Measurements from ENCODE around the gene SIRT2. TPM values are rescaled to one million over a fixed set of nuclear protein-coding genes. Genes with fewer than 3 reads are reported as not detected.

The SIRT2 gene
- total RNA-seq, 4 donors from 2014 or later: 208 to 327 (median 285) TPM

DNA sequence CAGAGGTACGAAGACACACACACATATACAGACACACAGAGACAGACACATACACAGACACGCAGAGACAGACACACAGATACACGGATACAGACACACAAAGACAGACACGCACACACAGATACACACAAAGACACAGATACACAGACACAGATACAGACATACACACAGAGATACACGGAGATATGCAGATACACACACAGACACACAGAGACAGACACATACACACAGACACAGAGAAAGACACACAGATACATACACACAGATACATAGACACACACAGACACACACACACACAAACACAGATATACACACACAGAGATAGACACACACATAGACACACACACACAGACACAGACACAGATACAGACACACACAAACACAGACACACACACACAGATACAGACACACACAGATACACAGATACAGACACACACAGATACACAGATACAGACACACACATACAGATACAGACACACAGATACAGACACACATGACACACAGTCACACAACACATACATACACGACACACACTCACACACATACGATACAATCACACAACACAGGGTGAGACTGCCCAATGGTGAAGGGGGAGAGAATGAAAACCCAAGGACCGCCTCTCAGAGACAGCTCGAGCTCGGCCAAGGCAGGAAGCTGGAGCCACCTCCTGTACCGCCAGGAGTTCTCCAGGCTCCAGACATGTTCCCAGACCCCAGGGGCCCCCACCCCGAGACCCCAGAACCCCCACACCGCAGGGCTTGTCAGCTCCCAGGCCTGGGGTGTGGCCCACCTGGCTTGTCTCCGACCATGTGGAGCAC lies 21.4 kb upstream of the SIRT2 start:
- H3K9me3 ChIP-seq: no peaks in the 10 kb centered on the region
- H3K4me3 ChIP-seq: no peak overlapping the region
- DNase-seq (no peak), ATAC-seq (no peak)
- no peaks in the 10 kb centered on the region for H3K4me1 ChIP-seq
- TF ChIP-seq POLR2A (IDR thresholded peaks at IDR 0.05): no peak
- TF ChIP-seq, protein P1, sequence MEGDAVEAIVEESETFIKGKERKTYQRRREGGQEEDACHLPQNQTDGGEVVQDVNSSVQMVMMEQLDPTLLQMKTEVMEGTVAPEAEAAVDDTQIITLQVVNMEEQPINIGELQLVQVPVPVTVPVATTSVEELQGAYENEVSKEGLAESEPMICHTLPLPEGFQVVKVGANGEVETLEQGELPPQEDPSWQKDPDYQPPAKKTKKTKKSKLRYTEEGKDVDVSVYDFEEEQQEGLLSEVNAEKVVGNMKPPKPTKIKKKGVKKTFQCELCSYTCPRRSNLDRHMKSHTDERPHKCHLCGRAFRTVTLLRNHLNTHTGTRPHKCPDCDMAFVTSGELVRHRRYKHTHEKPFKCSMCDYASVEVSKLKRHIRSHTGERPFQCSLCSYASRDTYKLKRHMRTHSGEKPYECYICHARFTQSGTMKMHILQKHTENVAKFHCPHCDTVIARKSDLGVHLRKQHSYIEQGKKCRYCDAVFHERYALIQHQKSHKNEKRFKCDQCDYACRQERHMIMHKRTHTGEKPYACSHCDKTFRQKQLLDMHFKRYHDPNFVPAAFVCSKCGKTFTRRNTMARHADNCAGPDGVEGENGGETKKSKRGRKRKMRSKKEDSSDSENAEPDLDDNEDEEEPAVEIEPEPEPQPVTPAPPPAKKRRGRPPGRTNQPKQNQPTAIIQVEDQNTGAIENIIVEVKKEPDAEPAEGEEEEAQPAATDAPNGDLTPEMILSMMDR (IDR thresholded peaks at IDR 0.05 in 4 of 5, conservative IDR thresholded peaks at IDR 0.05 in 1 of 5): no peak
- peaks cover 0 to 16% of the 10 kb centered on the region in 2 donors for H3K36me3 ChIP-seq
- H3K27me3 ChIP-seq: no peaks in the 10 kb centered on the region
- in situ Hi-C loops (cut with MboI; ENCODE audit: low sequenced_read_pairs in 4 of 4) (loop anchor here in 2 of 4 donors (10.0 to 25.0 kb wide), 2 partner anchors 184 to 516 kb away; partner anchors contain the start of genes CAPN12 (in 2 of the 2) and FAM98C (in 1 of the 2)), intact Hi-C loops (cut with DNase I; ENCODE audit: low total_unique reads) (no loop called here)
- no peak overlapping the region for H3K27ac ChIP-seq

DNA sequence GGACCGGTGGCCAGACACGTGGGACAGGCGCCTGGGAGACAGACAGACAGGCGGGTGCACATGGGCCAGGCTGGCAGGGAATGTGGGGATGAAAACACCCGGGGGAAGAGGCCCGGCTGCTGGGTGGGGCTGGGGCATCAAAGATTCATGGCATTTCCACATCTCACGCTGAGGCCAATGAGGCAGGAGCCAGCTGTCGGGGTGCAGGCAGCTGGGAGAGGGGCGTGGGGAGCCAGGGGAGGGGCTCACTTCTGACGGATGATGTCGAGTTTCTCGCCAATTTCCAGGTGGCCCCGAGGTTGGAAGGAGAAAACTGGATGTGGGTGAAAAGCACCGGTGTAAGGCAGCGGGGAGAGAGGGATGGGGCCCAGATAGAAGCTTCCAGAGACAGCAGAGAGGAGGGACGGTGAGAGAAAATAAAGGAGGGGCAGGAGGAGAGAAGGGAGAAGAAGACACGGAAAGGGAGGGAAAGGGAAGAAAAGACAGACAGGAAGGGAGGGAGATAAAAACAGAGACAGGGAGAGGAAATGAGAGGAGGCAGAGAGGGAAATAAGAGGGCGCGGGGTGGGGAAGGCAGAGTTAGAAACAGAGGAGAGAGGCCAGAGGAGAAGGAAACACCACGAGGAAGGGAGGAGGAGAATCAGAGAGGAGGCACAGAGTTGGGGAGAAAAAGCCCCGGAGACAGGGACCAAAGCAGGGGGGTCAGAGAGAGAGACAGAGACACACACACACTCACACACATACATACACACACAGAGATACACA lies 20.6 kb upstream of the SIRT2 start:
- DNase-seq (no peak), ATAC-seq (no peak)
- Histone ChIP-seq H3K27ac (no peak overlapping the region), H3K4me3 (no peak overlapping the region), H3K4me1 (no peaks in the 10 kb centered on the region), H3K36me3 (peaks cover 0 to 16% of the 10 kb centered on the region in 2 donors), H3K9me3 (no peaks in the 10 kb centered on the region), H3K27me3 (no peaks in the 10 kb centered on the region)
- in situ Hi-C loops (cut with MboI; ENCODE audit: low sequenced_read_pairs in 4 of 4) (loop anchor here in 2 of 4 donors (10.0 to 25.0 kb wide), 2 partner anchors 183 to 515 kb away; partner anchors contain the start of genes CAPN12 (in 2 of the 2) and FAM98C (in 1 of the 2)), intact Hi-C loops (cut with DNase I; ENCODE audit: low total_unique reads) (no loop called here)
- TF ChIP-seq, protein P1 (IDR thresholded peaks at IDR 0.05 in 4 of 5, conservative IDR thresholded peaks at IDR 0.05 in 1 of 5): no peak
- no peak for TF ChIP-seq POLR2A (IDR thresholded peaks at IDR 0.05)

DNA sequence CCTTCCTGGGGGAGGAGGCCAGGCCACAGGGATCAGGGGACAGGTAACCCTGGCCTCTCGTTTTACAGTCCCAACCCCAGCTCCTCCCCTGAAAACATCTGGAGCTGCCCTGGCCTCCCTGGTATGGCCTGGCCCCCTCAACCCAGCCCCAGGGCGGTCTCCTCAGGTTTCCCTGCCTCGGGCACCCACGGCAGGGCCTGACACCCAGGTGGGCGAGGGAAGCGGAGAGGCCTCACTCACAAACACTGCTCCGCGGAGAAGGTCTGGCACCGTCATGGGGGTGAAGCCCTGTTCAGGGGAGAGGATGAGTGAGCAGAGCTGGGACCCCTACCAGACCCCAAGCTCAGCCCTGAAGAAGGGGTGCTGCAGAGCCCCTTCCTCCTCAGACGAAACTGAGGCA lies 19.1 kb upstream of the SIRT2 start:
- H3K36me3 ChIP-seq: peaks cover 0 to 9% of the 10 kb centered on the region in 2 donors
- DNase-seq (no peak), ATAC-seq (no peak)
- H3K4me1 ChIP-seq: no peaks in the 10 kb centered on the region
- in situ Hi-C loops (cut with MboI; ENCODE audit: low sequenced_read_pairs in 4 of 4): loop anchor here in 2 of 4 donors (25.0 kb wide), 1 partner anchor 181 kb away; the partner anchor contains the start of gene CAPN12 (in 2 of the 2)
- intact Hi-C loops (cut with DNase I; ENCODE audit: low total_unique reads): no loop called here
- no peaks in the 10 kb centered on the region for H3K27me3 ChIP-seq
- TF ChIP-seq, protein P1 (IDR thresholded peaks at IDR 0.05 in 4 of 5, conservative IDR thresholded peaks at IDR 0.05 in 1 of 5): no peak
- no peak for TF ChIP-seq POLR2A (IDR thresholded peaks at IDR 0.05)
- H3K4me3 ChIP-seq: no peak overlapping the region
- H3K9me3 ChIP-seq: no peaks in the 10 kb centered on the region
- H3K27ac ChIP-seq: no peak overlapping the region

DNA sequence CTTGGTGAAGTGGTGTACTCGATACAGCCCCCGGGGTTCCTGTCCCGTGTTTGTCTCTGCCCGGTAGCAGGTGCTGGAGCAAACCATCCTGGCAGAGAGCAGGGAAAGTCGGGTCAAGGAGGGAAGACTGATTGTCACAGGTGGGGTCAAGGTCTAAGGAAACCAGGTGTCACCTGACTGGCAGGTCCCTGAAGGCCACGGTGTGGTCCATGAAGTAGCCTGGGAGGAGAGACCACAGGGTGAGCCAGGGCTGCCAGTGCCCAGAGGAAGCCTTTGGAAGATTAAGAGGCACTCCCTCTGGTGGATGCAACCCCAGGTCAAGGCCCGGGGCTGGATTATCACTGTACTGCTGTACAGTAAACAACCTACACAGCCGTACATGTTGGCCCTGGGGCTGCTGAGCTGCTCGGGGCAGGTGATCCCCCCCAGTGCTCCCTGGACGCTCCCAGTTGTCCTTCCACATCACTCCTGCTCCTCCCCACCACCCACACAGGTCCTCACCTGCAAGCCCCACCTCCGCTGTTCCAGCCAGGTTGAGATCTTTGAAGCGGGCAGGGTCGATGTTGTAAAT lies 18.6 kb upstream of the SIRT2 start:
- Histone ChIP-seq H3K4me3 (no peak overlapping the region), H3K27me3 (no peaks in the 10 kb centered on the region), H3K27ac (no peak overlapping the region), H3K9me3 (no peaks in the 10 kb centered on the region), H3K36me3 (peaks cover 0 to 9% of the 10 kb centered on the region in 2 donors), H3K4me1 (no peaks in the 10 kb centered on the region)
- intact Hi-C loops (cut with DNase I; ENCODE audit: low total_unique reads) (no loop called here), in situ Hi-C loops (cut with MboI; ENCODE audit: low sequenced_read_pairs in 4 of 4) (loop anchor here in 2 of 4 donors (25.0 kb wide), 1 partner anchor 181 kb away; the partner anchor contains the start of gene CAPN12 (in 2 of the 2))
- DNase-seq (no peak), ATAC-seq (no peak)
- no peak for TF ChIP-seq POLR2A (IDR thresholded peaks at IDR 0.05)
- TF ChIP-seq, protein P1 (IDR thresholded peaks at IDR 0.05 in 4 of 5, conservative IDR thresholded peaks at IDR 0.05 in 1 of 5): no peak
